Stimulated activated naive B cell treated with anti-CD40 and anti-IgM and Interleukin-4, amounts not matched to agents 10 μg/mL and 1 μg/mL and 100 μg/mL, for 72 hours (primary cell): Measurements from ENCODE around the gene FBLN7.
"Not testable (repeated sequence)": the region's sequence is repeated elsewhere in the genome, so short reads cannot be mapped to it uniquely, and the experiment has no call there.

Experiments
- ATAC-seq, 2 donors: fragments of 150-1000 bp; cut with Tn5 transposase; replicated peaks; 2 replicates each; pipeline ENCODE4 v1.10.0; 2021; ENCODE audit warnings: moderate library complexity in 1 of 2
- DNase-seq: peaks from one replicate; pipeline ENCODE4 v3.0.0; 2021
- H3K27ac Mint-ChIP-seq: one replicate; pipeline ENCODE4 v1.8.0; 2022; ENCODE audit warnings: mild to moderate bottlenecking, mixed read lengths
- H3K27me3 Mint-ChIP-seq, 2 donors: one replicate each; pipeline ENCODE4 v1.8.0; 2022; ENCODE audit warnings: mixed read lengths in 2 of 2
- H3K36me3 Mint-ChIP-seq, 2 donors: one replicate each; pipeline ENCODE4 v1.8.0; 2022; ENCODE audit warnings: mixed read lengths in 2 of 2, mild to moderate bottlenecking in 1 of 2
- H3K4me1 Mint-ChIP-seq, 2 donors: one replicate each; pipeline ENCODE4 v1.8.0; 2022; ENCODE audit warnings: mixed read lengths in 2 of 2, mild to moderate bottlenecking in 1 of 2
- H3K4me3 Mint-ChIP-seq, 2 donors: one replicate each; pipeline ENCODE4 v1.8.0; 2022; ENCODE audit warnings: mild to moderate bottlenecking in 2 of 2, mixed read lengths in 2 of 2, moderate library complexity in 1 of 2
- H3K9me3 Mint-ChIP-seq, 2 donors: one replicate each; pipeline ENCODE4 v1.8.0; 2022; ENCODE audit warnings: mixed read lengths in 2 of 2, mild to moderate bottlenecking in 1 of 2

Gene FBLN7

GRCh38 chr2:112133344-112133743 is 4.8 kb upstream of the FBLN7 start:
- ATAC-seq: no peak
- H3K4me3 Mint-ChIP-seq: no peak overlapping the region
- H3K36me3 Mint-ChIP-seq: peaks cover 2 to 3% of the 10 kb centered on the region in 2 donors
- no peak overlapping the region for H3K27ac Mint-ChIP-seq
- peaks cover 6 to 10% of the 10 kb centered on the region in 2 donors for H3K9me3 Mint-ChIP-seq
- DNase-seq: no peak
- H3K27me3 Mint-ChIP-seq: peaks cover 8 to 25% of the 10 kb centered on the region in 2 donors
- peaks cover 7 to 8% of the 10 kb centered on the region in 2 donors for H3K4me1 Mint-ChIP-seq

DNA sequence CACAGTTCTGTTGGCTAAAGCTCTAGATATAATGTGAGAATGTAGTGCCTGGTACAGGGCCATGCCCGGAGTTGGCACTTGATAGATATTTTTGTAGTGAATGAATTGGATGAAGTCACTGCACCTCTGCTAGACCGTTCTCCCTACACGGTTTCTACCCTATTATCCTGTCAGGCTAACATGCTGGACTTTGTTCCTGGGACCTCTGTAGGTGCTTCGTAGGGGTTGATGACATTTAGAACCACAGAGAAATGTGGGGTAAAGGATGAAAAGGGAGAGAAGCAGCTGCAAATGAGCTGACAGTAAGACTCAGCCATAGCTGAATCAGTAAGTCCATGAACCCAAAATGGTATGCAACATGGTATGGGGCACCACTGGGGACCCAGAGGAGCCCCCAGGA is 4.1 kb upstream of the FBLN7 start:
- Mint-ChIP-seq H3K4me1 (peaks cover 7 to 8% of the 10 kb centered on the region in 2 donors), H3K27ac (no peak overlapping the region), H3K27me3 (peaks cover 8 to 25% of the 10 kb centered on the region in 2 donors), H3K36me3 (peaks cover 2 to 3% of the 10 kb centered on the region in 2 donors), H3K9me3 (peaks cover 5 to 10% of the 10 kb centered on the region in 2 donors), H3K4me3 (no peak overlapping the region)
- no peak for DNase-seq
- no peak for ATAC-seq

GRCh38 chr2:112136096-112136495 is 2.1 kb upstream of the FBLN7 start:
- ATAC-seq (no peak), DNase-seq (no peak)
- H3K27me3 Mint-ChIP-seq: peaks cover 16 to 36% of the 10 kb centered on the region in 2 donors
- no peak overlapping the region for H3K27ac Mint-ChIP-seq
- H3K9me3 Mint-ChIP-seq: peaks cover 5 to 10% of the 10 kb centered on the region in 2 donors
- peaks cover 2 to 3% of the 10 kb centered on the region in 2 donors for H3K36me3 Mint-ChIP-seq
- no peak overlapping the region for H3K4me3 Mint-ChIP-seq
- H3K4me1 Mint-ChIP-seq: peaks cover 10 to 14% of the 10 kb centered on the region in 2 donors

GRCh38 chr2:112137516-112138158 is 548 bp upstream of the FBLN7 start:
- H3K4me3 Mint-ChIP-seq: peak overlapping the region; percentile 74 to 78
- H3K27ac Mint-ChIP-seq: peak overlapping the region; percentile 67
- no peaks in the 10 kb centered on the region for H3K36me3 Mint-ChIP-seq
- peaks cover 18 to 50% of the 10 kb centered on the region in 2 donors for H3K27me3 Mint-ChIP-seq
- peaks cover 10 to 14% of the 10 kb centered on the region in 2 donors for H3K4me1 Mint-ChIP-seq
- DNase-seq (no peak), ATAC-seq (peak; percentile 76 to 84)
- peaks cover 1 to 3% of the 10 kb centered on the region in 2 donors for H3K9me3 Mint-ChIP-seq

DNA sequence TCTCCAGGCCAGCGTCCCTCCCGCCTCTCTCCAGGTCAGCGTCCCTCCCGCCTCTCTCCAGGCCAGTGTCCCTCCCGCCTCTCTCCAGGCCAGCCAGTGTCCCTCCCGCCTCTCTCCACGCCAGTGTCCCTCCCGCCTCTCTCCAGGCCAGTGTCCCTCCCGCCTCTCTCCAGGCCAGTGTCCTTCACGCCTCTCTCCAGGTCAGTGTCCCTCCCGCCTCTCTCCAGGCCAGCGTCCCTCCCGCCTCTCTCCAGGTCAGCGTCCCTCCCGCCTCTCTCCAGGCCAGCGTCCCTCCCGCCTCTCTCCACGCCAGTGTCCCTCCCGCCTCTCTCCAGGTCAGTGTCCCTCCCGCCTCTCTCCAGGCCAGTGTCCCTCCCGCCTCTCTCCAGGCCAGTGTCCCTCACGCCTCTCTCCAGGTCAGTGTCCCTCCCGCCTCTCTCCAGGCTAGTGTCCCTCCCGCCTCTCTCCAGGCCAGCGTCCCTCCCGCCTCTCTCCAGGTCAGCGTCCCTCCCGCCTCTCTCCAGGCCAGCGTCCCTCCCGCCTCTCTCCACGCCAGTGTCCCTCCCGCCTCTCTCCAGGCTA is 939 bp downstream of the FBLN7 start:
- not testable (repeated sequence) for H3K36me3 Mint-ChIP-seq, H3K27ac Mint-ChIP-seq, H3K9me3 Mint-ChIP-seq, ATAC-seq, DNase-seq
- peaks cover 21 to 54% of the 10 kb centered on the region in 2 donors for H3K27me3 Mint-ChIP-seq
- H3K4me3 Mint-ChIP-seq: peak overlapping the region in 1 of 2 donors; percentile 64
- H3K4me1 Mint-ChIP-seq: peaks cover 10 to 14% of the 10 kb centered on the region in 2 donors

DNA sequence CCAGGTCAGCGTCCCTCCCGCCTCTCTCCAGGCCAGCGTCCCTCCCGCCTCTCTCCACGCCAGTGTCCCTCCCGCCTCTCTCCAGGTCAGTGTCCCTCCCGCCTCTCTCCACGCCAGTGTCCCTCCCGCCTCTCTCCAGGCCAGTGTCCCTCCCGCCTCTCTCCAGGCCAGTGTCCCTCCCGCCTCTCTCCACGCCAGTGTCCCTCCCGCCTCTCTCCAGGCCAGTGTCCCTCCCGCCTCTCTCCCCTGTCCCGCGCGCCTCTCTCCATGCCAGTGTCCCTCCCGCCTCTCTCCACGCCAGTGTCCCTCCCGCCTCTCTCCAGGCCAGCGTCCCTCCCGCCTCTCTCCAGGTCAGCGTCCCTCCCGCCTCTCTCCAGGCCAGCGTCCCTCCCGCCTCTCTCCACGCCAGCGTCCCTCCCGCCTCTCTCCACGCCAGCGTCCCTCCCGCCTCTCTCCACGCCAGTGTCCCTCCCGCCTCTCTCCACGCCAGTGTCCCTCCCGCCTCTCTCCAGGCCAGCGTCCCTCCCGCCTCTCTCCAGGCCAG is 1.5 kb downstream of the FBLN7 start:
- DNase-seq, ATAC-seq, H3K27ac Mint-ChIP-seq, H3K9me3 Mint-ChIP-seq, H3K36me3 Mint-ChIP-seq, H3K4me3 Mint-ChIP-seq: not testable (repeated sequence)
- Mint-ChIP-seq H3K27me3 (peaks cover 21 to 54% of the 10 kb centered on the region in 2 donors), H3K4me1 (peaks cover 10 to 14% of the 10 kb centered on the region in 2 donors)

- Mint-ChIP-seq H3K4me3 (peak overlapping the region in 1 of 2 donors; percentile 54), H3K36me3 (no peaks in the 10 kb centered on the region), H3K4me1 (peaks cover 10 to 14% of the 10 kb centered on the region in 2 donors), H3K9me3 (no peaks in the 10 kb centered on the region), H3K27me3 (peaks cover 21 to 54% of the 10 kb centered on the region in 2 donors), H3K27ac (peak overlapping the region; percentile 52)
- ATAC-seq (no peak), DNase-seq (no peak)
These were observed 2.1 kb downstream of the FBLN7 start for GRCh38 chr2:112140205-112140802.

DNA sequence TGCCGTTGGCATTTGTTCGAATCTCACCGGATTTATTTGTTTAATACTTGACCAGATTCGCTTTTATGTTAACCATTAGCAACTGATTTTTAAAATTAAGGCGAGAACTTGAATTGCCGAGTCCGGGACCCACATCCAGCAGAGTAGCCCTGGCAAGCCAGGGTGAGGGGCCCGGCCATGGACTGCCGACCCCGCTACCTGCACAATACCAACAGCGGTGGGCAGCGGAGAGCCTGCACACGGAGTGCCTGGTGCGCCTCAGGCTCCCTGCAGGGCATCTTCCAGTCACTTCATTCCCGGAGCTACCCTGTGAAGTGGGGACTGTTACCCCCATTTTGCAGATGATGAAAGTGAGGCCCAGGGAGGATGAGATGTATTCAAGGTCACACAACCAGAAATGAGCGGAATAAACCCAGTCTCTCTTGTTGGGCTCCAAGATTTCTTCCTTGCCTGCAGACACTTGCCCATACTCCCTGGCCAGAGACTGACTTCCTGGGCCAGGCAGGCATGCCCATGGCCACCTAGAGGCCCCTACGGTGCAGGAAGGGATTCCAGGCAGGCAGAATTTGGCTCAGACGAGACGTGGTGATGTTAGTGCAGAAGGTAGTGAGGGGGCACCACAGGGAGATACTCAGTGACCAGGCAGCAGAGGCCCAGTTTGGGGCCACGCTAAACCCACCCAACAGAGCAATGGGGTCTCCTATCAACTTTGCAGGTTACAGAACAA is 2.9 kb downstream of the FBLN7 start:
- DNase-seq: no peak
- H3K27me3 Mint-ChIP-seq: peaks cover 21 to 48% of the 10 kb centered on the region in 2 donors
- no peak for ATAC-seq
- H3K4me1 Mint-ChIP-seq: peaks cover 10 to 14% of the 10 kb centered on the region in 2 donors
- no peak overlapping the region for H3K27ac Mint-ChIP-seq
- H3K4me3 Mint-ChIP-seq: no peak overlapping the region
- no peaks in the 10 kb centered on the region for H3K9me3 Mint-ChIP-seq
- no peaks in the 10 kb centered on the region for H3K36me3 Mint-ChIP-seq

GRCh38 chr2:112141626-112142007 is 3.4 kb downstream of the FBLN7 start:
- DNase-seq (no peak), ATAC-seq (no peak)
- no peak overlapping the region for H3K4me3 Mint-ChIP-seq
- no peak overlapping the region for H3K27ac Mint-ChIP-seq
- H3K27me3 Mint-ChIP-seq: peaks cover 21 to 42% of the 10 kb centered on the region in 2 donors
- no peaks in the 10 kb centered on the region for H3K36me3 Mint-ChIP-seq
- H3K9me3 Mint-ChIP-seq: no peaks in the 10 kb centered on the region
- peaks cover 10 to 14% of the 10 kb centered on the region in 2 donors for H3K4me1 Mint-ChIP-seq

DNA sequence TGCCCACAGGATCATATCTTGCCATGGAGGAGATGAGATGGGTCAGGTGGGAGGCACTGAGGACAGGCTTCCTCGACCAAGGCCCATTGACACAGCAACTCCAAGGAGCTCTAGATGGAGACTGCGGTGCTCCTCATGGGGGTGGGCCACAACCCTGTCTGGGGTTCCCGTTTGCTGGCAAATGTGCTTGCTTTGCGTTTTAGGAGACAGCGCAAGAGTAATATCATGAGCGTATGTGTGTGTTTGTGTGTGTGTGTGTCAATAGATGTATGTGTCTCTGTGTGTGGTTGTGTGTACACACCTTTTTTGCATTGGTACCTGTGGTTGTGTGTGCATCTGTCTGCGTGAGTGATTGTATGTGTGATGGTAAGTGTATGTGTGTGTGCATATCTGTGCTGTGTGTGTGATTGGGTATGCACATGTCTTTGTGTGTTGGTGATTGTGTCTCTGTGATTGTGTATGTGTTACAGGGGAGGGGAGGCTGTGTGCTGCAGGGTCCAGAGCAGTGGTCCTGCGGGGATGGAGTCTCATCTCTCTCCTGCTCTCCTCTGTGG is 4.4 kb downstream of the FBLN7 start:
- Mint-ChIP-seq H3K36me3 (no peaks in the 10 kb centered on the region), H3K9me3 (no peaks in the 10 kb centered on the region), H3K4me3 (no peak overlapping the region), H3K4me1 (peaks cover 6 to 10% of the 10 kb centered on the region in 2 donors), H3K27me3 (peaks cover 21 to 43% of the 10 kb centered on the region in 2 donors), H3K27ac (no peak overlapping the region)
- DNase-seq: no peak
- no peak for ATAC-seq

- H3K4me1 Mint-ChIP-seq: peaks cover 3 to 6% of the 10 kb centered on the region in 2 donors
- H3K27ac Mint-ChIP-seq: no peak overlapping the region
- H3K9me3 Mint-ChIP-seq: no peaks in the 10 kb centered on the region
- no peak for DNase-seq
- H3K4me3 Mint-ChIP-seq: no peak overlapping the region
- H3K36me3 Mint-ChIP-seq: no peaks in the 10 kb centered on the region
- ATAC-seq: no peak
- peaks cover 22 to 38% of the 10 kb centered on the region in 2 donors for H3K27me3 Mint-ChIP-seq
These were observed 5.0 kb downstream of the FBLN7 start for GRCh38 chr2:112143150-112143549.

GRCh38 chr2:112144966-112145365 is 6.8 kb downstream of the FBLN7 start:
- Mint-ChIP-seq H3K27ac (no peak overlapping the region), H3K27me3 (peaks cover 22 to 38% of the 10 kb centered on the region in 2 donors), H3K36me3 (no peaks in the 10 kb centered on the region), H3K4me1 (peaks cover 4 to 6% of the 10 kb centered on the region in 2 donors), H3K4me3 (no peak overlapping the region), H3K9me3 (no peaks in the 10 kb centered on the region)
- DNase-seq (no peak), ATAC-seq (no peak)

DNA sequence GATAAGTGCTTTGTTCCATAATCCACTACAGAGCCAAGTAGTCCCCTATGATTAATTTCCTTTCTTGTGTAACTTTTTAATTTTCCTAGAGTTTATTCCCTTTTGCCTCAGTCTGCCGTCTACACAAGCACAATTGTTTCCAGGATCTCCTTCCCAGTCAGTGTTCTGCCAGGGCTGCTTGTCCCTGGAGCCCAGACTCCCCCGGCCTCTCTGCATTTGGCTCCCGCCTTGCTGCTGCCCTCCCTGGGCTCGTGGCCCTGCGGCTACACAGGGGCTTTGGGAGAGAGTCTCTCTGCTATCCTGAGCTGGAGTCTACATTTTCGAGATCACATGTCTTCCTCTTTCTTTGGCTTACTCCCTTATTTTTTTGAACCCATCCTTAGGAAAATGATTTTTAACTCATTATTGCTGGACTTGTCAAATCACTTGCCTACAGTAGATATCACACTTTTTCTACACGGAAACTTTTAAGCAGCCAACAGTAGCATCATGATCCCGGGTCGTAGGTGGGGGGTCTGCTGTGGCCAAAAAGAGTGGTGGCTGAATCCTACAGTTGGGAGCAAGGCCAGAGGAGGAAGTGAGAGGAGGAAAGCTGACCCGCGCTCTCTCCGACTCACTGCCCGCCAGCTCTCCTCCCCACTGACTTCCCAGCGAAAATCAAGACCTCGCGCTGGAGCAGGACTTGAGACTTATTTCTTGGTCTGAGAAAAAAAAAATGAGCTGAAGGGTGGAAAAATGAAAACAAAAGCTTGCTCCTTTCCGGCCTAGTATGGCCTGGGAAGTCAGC is 9.4 kb downstream of the FBLN7 start:
- no peak overlapping the region for H3K27ac Mint-ChIP-seq

More for the DNA sequence above, 9.4 kb downstream of the FBLN7 start:
- no peaks in the 10 kb centered on the region for H3K9me3 Mint-ChIP-seq
- no peak overlapping the region for H3K4me3 Mint-ChIP-seq
- DNase-seq (no peak), ATAC-seq (no peak)
- peaks cover 13 to 14% of the 10 kb centered on the region in 2 donors for H3K27me3 Mint-ChIP-seq
- H3K36me3 Mint-ChIP-seq: no peaks in the 10 kb centered on the region
- H3K4me1 Mint-ChIP-seq: peaks cover 0 to 1% of the 10 kb centered on the region in 2 donors
